H1 (cell line): ENCODE data around the gene CREG2.

Source experiments
- CHD1 ChIP-seq: IDR thresholded peaks from 2 replicates; pipeline ENCODE4 v1.6.1; 2012; ENCODE audit warnings: low read depth, low read length, improper control_type of control experiment
- CHD2 ChIP-seq: IDR thresholded peaks from 2 replicates; pipeline ENCODE4 v1.6.1; 2012; ENCODE audit warnings: low read length, improper control_type of control experiment
- EGR1 ChIP-seq: IDR thresholded peaks from 2 replicates; pipeline ENCODE4 v1.6.1; 2011; ENCODE audit warnings: low read depth, low read length, borderline replicate concordance
- GABPA ChIP-seq: IDR thresholded peaks from 2 replicates; pipeline ENCODE4 v1.6.1; 2011; ENCODE audit warnings: mild to moderate bottlenecking, low read length, moderate library complexity, borderline replicate concordance; ENCODE audit not compliant: insufficient read depth
- SIRT6 ChIP-seq: IDR thresholded peaks from one replicate; pipeline ENCODE4 v1.7.1; 2012; ENCODE audit warnings: low read length, inconsistent platforms
- SP2 ChIP-seq: IDR thresholded peaks from 2 replicates; pipeline ENCODE4 v1.6.1; 2012; ENCODE audit warnings: mild to moderate bottlenecking, low read length, inconsistent platforms
- SRF ChIP-seq: IDR thresholded peaks from 2 replicates; pipeline ENCODE4 v1.6.1; 2011; ENCODE audit warnings: mild to moderate bottlenecking, low read depth, low read length, moderate library complexity
- YY1 ChIP-seq: IDR thresholded peaks from 2 replicates; pipeline ENCODE4 v1.6.1; 2011; ENCODE audit warnings: low read depth, mild to moderate bottlenecking, low read length
- TF ChIP-seq, protein P1 (sequence below), 3 experiments: IDR thresholded peaks; 1 replicate in 2 of 3; 2 replicates in 1 of 3; pipeline versions ENCODE4 v1.5.1 to v1.6.1; 2011; ENCODE audit warnings: low read length in 3 of 3, mild to moderate bottlenecking in 3 of 3, inconsistent platforms in 2 of 3, low read depth in 1 of 3, moderate library complexity in 1 of 3; ENCODE audit not compliant: insufficient read depth in 1 of 3; ENCODE audit errors: control extremely low read depth in 1 of 3
- TF ChIP-seq, protein P2 (sequence below): fragments of 300-600 bp; sonication (generic); IDR thresholded peaks from 2 replicates; pipeline ENCODE4 v1.7.1; 2012; ENCODE audit warnings: low read length, moderate library complexity, mild to moderate bottlenecking, inconsistent platforms; ENCODE audit not compliant: insufficient replicate concordance

DNA sequence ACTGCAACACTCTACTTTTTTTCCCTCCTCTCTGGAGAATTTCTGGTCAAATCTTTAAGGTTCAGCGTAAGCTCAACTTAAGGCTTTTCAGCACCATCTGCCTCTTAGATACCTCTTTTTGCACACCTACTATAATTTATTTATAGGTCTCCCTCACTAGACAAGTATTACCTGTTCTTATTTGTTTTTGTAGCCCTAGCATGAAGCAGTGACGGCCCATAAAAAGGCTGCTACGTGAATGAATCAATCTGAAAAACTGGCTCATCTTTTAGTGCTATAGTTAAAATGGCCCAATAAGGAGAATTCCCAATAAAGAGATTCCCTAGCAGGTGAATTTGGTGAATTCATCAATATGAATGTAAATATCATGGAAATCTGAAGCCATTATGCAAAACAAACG is 85.3 kb downstream of the CREG2 start:
- no peak for TF ChIP-seq SP2
- TF ChIP-seq, protein P1, sequence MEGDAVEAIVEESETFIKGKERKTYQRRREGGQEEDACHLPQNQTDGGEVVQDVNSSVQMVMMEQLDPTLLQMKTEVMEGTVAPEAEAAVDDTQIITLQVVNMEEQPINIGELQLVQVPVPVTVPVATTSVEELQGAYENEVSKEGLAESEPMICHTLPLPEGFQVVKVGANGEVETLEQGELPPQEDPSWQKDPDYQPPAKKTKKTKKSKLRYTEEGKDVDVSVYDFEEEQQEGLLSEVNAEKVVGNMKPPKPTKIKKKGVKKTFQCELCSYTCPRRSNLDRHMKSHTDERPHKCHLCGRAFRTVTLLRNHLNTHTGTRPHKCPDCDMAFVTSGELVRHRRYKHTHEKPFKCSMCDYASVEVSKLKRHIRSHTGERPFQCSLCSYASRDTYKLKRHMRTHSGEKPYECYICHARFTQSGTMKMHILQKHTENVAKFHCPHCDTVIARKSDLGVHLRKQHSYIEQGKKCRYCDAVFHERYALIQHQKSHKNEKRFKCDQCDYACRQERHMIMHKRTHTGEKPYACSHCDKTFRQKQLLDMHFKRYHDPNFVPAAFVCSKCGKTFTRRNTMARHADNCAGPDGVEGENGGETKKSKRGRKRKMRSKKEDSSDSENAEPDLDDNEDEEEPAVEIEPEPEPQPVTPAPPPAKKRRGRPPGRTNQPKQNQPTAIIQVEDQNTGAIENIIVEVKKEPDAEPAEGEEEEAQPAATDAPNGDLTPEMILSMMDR (IDR thresholded peaks at IDR 0.05; ENCODE audit: control extremely low read depth in 1 of 3, insufficient read depth in 1 of 3, low read depth in 1 of 3, low read length in 3 of 3), result no peak
- no peak for TF ChIP-seq SIRT6
- TF ChIP-seq CHD1, result no peak
- TF ChIP-seq CHD2, result no peak
- no peak for TF ChIP-seq YY1
- TF ChIP-seq, protein P2, sequence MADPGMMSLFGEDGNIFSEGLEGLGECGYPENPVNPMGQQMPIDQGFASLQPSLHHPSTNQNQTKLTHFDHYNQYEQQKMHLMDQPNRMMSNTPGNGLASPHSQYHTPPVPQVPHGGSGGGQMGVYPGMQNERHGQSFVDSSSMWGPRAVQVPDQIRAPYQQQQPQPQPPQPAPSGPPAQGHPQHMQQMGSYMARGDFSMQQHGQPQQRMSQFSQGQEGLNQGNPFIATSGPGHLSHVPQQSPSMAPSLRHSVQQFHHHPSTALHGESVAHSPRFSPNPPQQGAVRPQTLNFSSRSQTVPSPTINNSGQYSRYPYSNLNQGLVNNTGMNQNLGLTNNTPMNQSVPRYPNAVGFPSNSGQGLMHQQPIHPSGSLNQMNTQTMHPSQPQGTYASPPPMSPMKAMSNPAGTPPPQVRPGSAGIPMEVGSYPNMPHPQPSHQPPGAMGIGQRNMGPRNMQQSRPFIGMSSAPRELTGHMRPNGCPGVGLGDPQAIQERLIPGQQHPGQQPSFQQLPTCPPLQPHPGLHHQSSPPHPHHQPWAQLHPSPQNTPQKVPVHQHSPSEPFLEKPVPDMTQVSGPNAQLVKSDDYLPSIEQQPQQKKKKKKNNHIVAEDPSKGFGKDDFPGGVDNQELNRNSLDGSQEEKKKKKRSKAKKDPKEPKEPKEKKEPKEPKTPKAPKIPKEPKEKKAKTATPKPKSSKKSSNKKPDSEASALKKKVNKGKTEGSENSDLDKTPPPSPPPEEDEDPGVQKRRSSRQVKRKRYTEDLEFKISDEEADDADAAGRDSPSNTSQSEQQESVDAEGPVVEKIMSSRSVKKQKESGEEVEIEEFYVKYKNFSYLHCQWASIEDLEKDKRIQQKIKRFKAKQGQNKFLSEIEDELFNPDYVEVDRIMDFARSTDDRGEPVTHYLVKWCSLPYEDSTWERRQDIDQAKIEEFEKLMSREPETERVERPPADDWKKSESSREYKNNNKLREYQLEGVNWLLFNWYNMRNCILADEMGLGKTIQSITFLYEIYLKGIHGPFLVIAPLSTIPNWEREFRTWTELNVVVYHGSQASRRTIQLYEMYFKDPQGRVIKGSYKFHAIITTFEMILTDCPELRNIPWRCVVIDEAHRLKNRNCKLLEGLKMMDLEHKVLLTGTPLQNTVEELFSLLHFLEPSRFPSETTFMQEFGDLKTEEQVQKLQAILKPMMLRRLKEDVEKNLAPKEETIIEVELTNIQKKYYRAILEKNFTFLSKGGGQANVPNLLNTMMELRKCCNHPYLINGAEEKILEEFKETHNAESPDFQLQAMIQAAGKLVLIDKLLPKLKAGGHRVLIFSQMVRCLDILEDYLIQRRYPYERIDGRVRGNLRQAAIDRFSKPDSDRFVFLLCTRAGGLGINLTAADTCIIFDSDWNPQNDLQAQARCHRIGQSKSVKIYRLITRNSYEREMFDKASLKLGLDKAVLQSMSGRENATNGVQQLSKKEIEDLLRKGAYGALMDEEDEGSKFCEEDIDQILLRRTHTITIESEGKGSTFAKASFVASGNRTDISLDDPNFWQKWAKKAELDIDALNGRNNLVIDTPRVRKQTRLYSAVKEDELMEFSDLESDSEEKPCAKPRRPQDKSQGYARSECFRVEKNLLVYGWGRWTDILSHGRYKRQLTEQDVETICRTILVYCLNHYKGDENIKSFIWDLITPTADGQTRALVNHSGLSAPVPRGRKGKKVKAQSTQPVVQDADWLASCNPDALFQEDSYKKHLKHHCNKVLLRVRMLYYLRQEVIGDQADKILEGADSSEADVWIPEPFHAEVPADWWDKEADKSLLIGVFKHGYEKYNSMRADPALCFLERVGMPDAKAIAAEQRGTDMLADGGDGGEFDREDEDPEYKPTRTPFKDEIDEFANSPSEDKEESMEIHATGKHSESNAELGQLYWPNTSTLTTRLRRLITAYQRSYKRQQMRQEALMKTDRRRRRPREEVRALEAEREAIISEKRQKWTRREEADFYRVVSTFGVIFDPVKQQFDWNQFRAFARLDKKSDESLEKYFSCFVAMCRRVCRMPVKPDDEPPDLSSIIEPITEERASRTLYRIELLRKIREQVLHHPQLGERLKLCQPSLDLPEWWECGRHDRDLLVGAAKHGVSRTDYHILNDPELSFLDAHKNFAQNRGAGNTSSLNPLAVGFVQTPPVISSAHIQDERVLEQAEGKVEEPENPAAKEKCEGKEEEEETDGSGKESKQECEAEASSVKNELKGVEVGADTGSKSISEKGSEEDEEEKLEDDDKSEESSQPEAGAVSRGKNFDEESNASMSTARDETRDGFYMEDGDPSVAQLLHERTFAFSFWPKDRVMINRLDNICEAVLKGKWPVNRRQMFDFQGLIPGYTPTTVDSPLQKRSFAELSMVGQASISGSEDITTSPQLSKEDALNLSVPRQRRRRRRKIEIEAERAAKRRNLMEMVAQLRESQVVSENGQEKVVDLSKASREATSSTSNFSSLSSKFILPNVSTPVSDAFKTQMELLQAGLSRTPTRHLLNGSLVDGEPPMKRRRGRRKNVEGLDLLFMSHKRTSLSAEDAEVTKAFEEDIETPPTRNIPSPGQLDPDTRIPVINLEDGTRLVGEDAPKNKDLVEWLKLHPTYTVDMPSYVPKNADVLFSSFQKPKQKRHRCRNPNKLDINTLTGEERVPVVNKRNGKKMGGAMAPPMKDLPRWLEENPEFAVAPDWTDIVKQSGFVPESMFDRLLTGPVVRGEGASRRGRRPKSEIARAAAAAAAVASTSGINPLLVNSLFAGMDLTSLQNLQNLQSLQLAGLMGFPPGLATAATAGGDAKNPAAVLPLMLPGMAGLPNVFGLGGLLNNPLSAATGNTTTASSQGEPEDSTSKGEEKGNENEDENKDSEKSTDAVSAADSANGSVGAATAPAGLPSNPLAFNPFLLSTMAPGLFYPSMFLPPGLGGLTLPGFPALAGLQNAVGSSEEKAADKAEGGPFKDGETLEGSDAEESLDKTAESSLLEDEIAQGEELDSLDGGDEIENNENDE, result no peak
- TF ChIP-seq GABPA, result no peak
- TF ChIP-seq EGR1, result no peak
- TF ChIP-seq SRF, result no peak
